Breast epithelium (tissue), 4 donors: ENCODE measurements around the gene PKNOX2. TPM values are rescaled to one million over a fixed set of nuclear protein-coding genes. Genes with fewer than 3 reads are reported as not detected.

Source experiments
- DNase-seq, 2 donors: peaks; one replicate each; pipeline ENCODE4 v3.0.0-alpha.2; 2019; ENCODE audit warnings: low spot score in 2 of 2
- H3K27ac ChIP-seq, 2 donors: fragments of 200-600 bp; sonication (generic) in 1 of 2; one replicate each; pipeline ENCODE4 v1.5.1; 2016 to 2019; ENCODE audit warnings: mild to moderate bottlenecking in 1 of 2
- H3K27me3 ChIP-seq, 2 donors: fragments of 200-600 bp; sonication (generic) in 1 of 2; one replicate each; pipeline versions ENCODE4 v1.5.1 to v1.6.0; 2017 to 2019; ENCODE audit warnings: control low read depth in 1 of 2, mild to moderate bottlenecking in 1 of 2
- H3K36me3 ChIP-seq: fragments of 200-600 bp; one replicate; pipeline ENCODE4 v1.5.1; 2019
- H3K4me1 ChIP-seq, 2 donors: fragments of 200-600 bp; sonication (generic); one replicate each; pipeline ENCODE4 v1.5.1; 2016 to 2019; ENCODE audit warnings: control low read depth in 1 of 2
- H3K4me3 ChIP-seq, 3 donors: fragments of 200-600 bp; sonication (generic); 1 replicate in 2 of 3; 2 replicates in 1 of 3; pipeline ENCODE4 v1.5.1; 2016 to 2019; ENCODE audit warnings: mild to moderate bottlenecking in 3 of 3, moderate library complexity in 2 of 3
- H3K9me3 ChIP-seq, 2 donors: fragments of 200-600 bp; sonication (generic) in 1 of 2; one replicate each; pipeline ENCODE4 v1.5.1; 2016 to 2019; ENCODE audit warnings: control low read depth in 1 of 2
- CTCF ChIP-seq, 3 donors: fragments of 450-650 bp; IDR thresholded peaks; one replicate each; pipeline ENCODE4 v1.5.1; 2016 to 2017; ENCODE audit warnings: antibody characterized with exemption in 3 of 3, mild to moderate bottlenecking in 3 of 3, moderate library complexity in 3 of 3
- POLR2A ChIP-seq: fragments of 450-650 bp; IDR thresholded peaks from one replicate; pipeline ENCODE4 v1.6.1; 2016; ENCODE audit warnings: antibody characterized with exemption, mild to moderate bottlenecking, moderate library complexity
- POLR2AphosphoS5 ChIP-seq, 3 donors: sonication (generic); formaldehyde crosslinking; IDR thresholded peaks; one replicate each; pipeline ENCODE4 v1.6.1; 2017; ENCODE audit warnings: antibody characterized with exemption in 3 of 3
- intact Hi-C: fragments of 100-400 bp; cut with DNase I; formaldehyde crosslinking; loops from one replicate; pipeline ENCODE4 v1.15.1; 2023; ENCODE audit warnings: low total_unique reads
- total RNA-seq, 3 donors: library from RNA; depleted of rRNA; stranded (reverse); fragments of >200 nt; gene quantifications; one replicate each; pipeline ENCODE4 v1.1.0, GENCODE V29; 2016

PKNOX2 gene
- total RNA-seq, 3 donors from 2014 or later: 0.32 to 1.0 (median 0.66) TPM

- Histone ChIP-seq H3K27ac (no peak overlapping the region), H3K4me3 (no peak overlapping the region), H3K27me3 (no peaks in the 10 kb centered on the region), H3K9me3 (no peaks in the 10 kb centered on the region), H3K4me1 (no peaks in the 10 kb centered on the region), H3K36me3 (no peaks in the 10 kb centered on the region)
- intact Hi-C loops: no loop called here
- TF ChIP-seq POLR2AphosphoS5 (IDR thresholded peaks at IDR 0.05): no peak
- TF ChIP-seq POLR2A: no peak
- no peak for TF ChIP-seq CTCF (IDR thresholded peaks at IDR 0.05)
- DNase-seq: no peak
Measured at GRCh38 chr11:125372088-125372487, 207.5 kb downstream of the PKNOX2 start.

DNA sequence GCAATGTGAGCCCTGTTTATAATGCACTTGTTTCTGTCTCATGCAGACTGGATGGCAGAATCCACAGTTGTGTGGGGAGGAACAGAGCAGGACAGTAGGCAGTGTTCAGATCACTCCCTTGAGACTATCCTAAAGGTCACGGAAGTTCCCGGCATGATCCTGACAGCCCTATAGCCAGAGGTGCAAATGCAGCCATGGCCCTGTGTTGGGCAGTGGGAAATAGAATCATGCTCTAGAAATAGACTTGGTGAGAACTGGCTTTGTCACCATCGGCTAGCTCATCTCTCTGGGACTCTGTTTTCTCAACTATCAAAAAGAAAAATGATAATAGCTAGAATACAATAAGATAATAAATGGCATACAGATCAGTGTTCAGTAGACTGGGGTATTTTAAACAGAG lies 208.4 kb downstream of the PKNOX2 start:
- intact Hi-C loops: no loop called here
- H3K27ac ChIP-seq: no peak overlapping the region
- H3K4me1 ChIP-seq: no peaks in the 10 kb centered on the region
- H3K9me3 ChIP-seq: no peaks in the 10 kb centered on the region
- no peak overlapping the region for H3K4me3 ChIP-seq
- H3K27me3 ChIP-seq: no peaks in the 10 kb centered on the region
- TF ChIP-seq CTCF (IDR thresholded peaks at IDR 0.05): no peak
- TF ChIP-seq POLR2A: no peak
- no peak for TF ChIP-seq POLR2AphosphoS5 (IDR thresholded peaks at IDR 0.05)
- no peaks in the 10 kb centered on the region for H3K36me3 ChIP-seq
- DNase-seq: no peak

DNA sequence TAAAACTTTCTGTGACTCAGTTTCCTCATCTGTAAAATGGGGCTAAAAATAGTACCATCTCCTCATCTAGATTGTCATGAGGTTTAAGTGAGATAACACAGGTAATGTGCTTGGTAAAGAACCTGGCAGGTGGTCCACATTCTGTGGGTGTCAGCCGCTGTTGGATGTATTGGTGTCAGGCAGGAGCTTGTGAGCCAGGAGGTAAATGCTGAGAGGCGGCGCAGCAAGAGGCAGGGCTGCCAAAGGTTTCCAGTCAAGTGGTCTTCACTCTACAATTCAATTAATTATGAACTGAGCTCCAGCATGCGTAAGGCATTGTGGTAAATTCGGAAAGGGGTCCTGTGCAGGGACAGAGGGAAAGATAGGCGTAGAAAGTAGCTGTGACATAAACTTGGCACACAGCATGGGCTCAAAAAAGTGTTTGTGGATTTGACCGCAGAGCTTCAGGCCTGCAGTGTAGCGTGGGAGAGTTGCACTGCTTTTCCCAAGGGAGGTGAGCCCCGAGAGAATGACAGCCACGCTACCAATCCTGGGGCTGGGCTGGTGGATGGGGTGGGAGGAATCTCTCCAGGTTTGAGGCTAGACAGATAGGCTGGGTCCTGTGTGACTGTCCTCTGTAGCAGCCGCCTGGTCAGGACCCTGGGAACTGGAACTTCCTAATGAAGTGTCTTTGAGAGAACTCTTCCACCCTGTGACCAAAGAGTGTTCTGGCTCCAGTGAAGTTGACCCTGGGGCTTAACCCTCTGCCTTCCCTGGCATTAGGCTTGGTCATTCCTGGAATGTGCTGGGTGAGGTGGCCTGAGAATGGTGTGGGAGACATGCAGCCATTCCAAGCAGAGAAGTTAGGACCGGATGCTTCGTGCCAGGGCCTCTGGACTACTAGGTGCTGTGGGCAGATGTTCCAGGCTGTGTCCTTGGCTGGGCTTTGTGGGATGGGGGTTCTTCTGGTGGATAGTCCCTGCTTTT lies 209.2 kb downstream of the PKNOX2 start:
- TF ChIP-seq CTCF (IDR thresholded peaks at IDR 0.05) (no peak), POLR2AphosphoS5 (IDR thresholded peaks at IDR 0.05) (no peak), POLR2A (no peak)
- Histone ChIP-seq H3K27me3 (no peaks in the 10 kb centered on the region), H3K36me3 (no peaks in the 10 kb centered on the region), H3K27ac (peak overlapping the region in 1 of 2 donors; percentile 19), H3K4me3 (no peak overlapping the region), H3K9me3 (no peaks in the 10 kb centered on the region), H3K4me1 (no peaks in the 10 kb centered on the region)
- no peak for DNase-seq
- intact Hi-C loops: no loop called here

DNA sequence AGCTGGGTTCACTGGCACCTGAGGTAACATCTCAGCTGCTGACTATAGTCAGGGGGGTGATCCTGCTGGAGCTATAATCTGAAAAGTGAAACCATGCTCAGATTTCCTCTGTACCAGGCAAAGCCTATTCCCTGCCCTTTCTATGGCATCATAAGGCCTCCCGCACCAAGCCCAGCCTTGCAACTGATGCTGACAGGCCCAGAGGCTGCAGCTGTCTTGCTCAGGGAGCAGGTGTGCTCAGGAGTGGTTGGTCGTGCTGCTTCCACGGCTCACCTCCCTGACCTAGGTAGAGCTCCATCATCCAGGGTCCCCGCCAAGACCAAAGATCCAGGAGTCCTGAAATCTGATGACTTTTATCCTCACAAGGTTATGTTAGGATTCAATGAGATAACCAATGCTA lies 209.8 kb downstream of the PKNOX2 start:
- peaks cover 0 to 2% of the 10 kb centered on the region in 2 donors for H3K27me3 ChIP-seq
- H3K27ac ChIP-seq: peak overlapping the region in 1 of 2 donors; percentile 19
- H3K9me3 ChIP-seq: no peaks in the 10 kb centered on the region
- no peaks in the 10 kb centered on the region for H3K4me1 ChIP-seq
- intact Hi-C loops: no loop called here
- H3K4me3 ChIP-seq: no peak overlapping the region
- no peak for DNase-seq
- TF ChIP-seq CTCF (IDR thresholded peaks at IDR 0.05): no peak
- H3K36me3 ChIP-seq: no peaks in the 10 kb centered on the region

DNA sequence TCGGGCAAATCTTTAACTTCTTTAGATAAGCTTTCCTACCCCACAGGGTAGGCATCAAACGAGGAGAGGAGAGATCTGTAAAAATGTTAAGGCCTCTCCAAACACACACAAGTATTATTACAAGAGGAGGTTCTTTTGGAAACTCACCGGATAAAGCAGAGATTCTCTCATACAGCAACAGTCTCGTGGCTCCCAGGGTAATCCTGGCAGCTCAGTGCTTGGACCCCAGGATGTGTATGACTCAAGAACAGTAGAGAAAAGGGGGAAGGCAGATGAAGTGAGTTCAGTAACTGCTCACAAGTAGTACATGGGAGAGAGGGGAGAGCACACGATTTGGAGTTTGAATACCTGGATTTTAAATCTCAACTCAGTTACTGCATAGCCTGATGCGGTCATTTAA lies 210.6 kb downstream of the PKNOX2 start:
- no peak for TF ChIP-seq CTCF (IDR thresholded peaks at IDR 0.05)
- TF ChIP-seq POLR2AphosphoS5 (IDR thresholded peaks at IDR 0.05): no peak
- no peak for TF ChIP-seq POLR2A
- peak overlapping the region; percentile 14 to 61 for H3K27ac ChIP-seq

More for the DNA sequence above, 210.6 kb downstream of the PKNOX2 start:
- H3K4me1 ChIP-seq: no peaks in the 10 kb centered on the region
- H3K36me3 ChIP-seq: no peaks in the 10 kb centered on the region
- DNase-seq: no peak
- H3K27me3 ChIP-seq: peaks cover 0 to 4% of the 10 kb centered on the region in 2 donors
- intact Hi-C loops: no loop called here
- H3K4me3 ChIP-seq: no peak overlapping the region
- H3K9me3 ChIP-seq: no peaks in the 10 kb centered on the region
